Measurements from ENCODE around the gene HS6ST3.

The HS6ST3 gene

DNA sequence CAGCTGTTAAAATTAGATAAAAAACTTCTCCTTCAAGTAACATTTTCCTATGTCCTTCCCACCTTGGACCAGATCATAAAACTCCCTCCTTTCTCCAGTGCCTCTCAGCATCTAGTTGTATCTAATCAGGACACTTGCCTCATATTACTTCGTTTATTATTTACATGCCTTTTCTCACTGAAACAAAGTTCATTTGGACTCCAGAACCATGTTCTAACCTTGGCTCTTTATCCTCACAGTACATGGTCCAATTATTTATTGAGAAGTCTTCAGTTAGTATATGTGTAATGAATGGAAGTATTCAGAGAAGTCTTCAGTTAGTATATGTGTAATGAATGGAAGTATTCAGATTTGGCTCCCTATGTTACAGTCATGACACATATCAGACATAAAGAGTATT, 561.7 kb downstream of the HS6ST3 start:
- DNase-seq (ENCODE audit: low read depth in 3 of 3), result no peak

- no peak for DNase-seq (ENCODE audit: low read depth in 3 of 3)
These were observed 562.6 kb downstream of the HS6ST3 start for GRCh38 chr13:96652506-96652905.

DNA sequence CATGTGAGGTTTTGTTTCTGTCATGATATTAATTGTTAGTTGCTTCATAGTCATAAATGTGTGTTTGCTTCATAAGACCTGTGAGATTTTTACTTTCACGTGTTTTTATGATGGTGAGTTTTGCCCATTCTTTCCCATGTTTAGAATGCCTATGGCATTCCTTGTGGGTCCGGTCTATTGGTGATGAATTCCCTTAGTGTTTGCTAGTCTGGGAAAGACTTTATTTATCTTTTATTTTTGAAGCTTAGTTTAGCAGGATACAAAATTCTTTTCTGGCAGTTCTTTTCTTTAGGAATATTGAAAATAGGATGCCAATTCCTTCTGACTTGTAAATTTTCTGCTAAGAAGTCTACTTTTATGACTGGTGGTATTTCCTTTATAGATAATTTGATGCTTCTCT, 571.7 kb downstream of the HS6ST3 start:
- no peak for DNase-seq (ENCODE audit: low read depth in 3 of 3)

- no peak for DNase-seq (ENCODE audit: low read depth in 3 of 3)
These were observed 572.1 kb downstream of the HS6ST3 start for GRCh38 chr13:96662036-96662435.

DNA sequence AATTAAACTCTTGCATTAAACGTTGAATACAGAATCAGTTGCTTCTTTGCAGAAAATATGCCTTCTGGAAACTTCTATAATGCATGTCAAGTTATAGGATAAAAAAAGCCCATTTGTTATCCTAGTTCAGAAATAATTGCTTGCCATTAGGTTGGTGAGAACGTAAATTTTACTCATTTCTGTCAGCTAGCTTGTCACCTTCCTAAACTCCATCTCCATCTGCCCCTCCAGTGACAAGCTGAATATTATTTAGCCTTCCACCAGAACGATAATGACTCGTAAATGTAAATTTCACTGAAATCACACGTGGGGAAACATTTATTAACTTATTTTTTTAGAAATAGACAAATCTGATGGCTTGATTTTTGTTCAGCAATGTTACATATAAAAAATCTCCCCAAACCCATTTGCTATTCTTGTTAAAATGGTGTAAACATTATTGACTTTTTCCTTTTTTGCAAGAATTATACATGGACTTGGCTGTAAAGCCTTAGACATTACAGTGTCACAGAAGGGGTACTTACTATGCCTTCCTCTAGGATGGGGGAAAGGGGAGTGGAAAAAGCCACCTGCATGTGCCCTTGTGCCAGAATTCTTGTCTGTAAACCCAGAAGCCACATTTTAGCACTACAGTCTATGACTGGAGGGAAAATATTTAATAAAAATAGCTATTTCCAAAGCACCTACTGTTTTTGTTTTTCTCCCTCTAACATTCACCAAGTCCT, 577.5 kb downstream of the HS6ST3 start:
- no peak for DNase-seq (ENCODE audit: low read depth in 3 of 3)

DNA sequence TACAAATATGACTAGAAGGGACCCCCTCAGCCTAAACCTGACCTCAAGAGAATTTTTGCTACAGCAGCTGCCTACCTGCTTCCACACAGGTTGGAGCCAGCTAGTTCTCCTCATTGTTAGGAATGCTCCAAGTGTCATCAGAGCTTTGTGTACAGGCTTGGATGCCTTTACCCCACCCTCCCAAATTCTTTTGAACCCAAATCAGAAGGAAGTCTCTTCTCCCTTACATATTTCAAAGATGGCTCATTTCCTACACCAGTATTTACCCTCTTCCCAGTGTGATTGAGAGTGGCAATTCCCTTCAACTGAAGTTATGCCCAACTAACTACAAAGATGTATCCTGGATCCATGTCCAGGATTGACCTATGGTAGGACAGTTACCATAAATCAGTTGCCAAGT, 581.2 kb downstream of the HS6ST3 start:
- DNase-seq (ENCODE audit: low read depth in 3 of 3), result no peak

DNA sequence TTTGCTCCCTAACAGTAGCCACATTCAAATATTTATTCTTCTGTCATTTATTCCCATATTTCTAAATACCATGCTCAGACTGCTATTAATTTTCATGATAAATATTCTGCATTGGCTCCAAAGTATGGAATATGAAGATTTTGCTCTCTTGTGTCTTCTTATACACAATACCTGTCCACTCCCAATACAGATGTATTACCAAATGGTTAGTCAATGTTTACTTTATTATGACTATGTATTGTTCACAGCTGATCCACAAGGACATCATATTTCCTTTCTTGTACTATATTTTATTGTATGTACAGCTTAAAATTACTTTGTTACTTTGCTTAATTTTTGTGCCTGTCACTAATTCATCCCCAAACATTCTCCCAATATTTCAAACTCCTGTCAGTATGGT, 582.1 kb downstream of the HS6ST3 start:
- DNase-seq (ENCODE audit: low read depth in 3 of 3), result no peak

- no peak for DNase-seq (ENCODE audit: low read depth in 3 of 3)
These were observed 583.9 kb downstream of the HS6ST3 start for GRCh38 chr13:96673825-96674224.

GRCh38 chr13:96677029-96677428, 587.1 kb downstream of the HS6ST3 start:
- no peak for DNase-seq (ENCODE audit: low read depth in 3 of 3)

DNA sequence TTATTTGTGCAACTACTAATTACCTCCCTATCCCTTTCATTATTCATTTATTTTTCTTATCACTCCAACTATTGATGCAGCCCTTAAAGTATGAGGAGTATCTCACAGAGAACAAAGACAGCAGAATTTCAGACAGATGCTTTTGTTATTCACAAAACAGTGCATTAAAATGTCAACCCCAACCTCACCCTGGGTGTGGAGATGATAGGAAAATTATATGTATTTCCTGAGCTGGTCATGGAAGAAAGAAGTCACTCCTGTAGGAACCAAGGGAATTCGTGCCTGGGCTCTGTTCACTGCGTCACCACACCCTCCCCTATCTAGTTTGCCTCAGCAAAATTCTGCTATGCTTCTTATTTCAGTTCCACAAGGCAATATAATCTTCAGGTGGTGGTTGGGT, 588.9 kb downstream of the HS6ST3 start:
- DNase-seq (ENCODE audit: low read depth in 3 of 3), result no peak

DNA sequence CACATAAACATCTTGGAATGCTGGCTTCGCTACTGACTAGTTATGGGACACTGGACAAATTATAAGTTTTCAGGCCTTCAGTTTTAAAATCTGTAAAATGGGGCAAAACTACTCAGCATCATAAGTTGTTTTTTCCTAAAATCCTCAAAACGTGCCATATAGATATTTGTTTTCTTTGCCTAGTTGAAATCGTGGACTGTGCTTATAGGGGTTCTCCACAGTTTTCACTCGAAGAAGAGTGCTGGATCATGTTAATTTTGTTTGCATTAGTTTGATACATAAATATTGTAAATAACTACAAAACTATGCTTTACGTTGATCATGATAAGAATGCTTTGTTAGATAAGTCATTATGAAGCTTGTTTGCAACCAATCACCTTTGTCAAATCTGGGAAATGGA, 591.0 kb downstream of the HS6ST3 start:
- DNase-seq (ENCODE audit: low read depth in 3 of 3), result no peak

DNA sequence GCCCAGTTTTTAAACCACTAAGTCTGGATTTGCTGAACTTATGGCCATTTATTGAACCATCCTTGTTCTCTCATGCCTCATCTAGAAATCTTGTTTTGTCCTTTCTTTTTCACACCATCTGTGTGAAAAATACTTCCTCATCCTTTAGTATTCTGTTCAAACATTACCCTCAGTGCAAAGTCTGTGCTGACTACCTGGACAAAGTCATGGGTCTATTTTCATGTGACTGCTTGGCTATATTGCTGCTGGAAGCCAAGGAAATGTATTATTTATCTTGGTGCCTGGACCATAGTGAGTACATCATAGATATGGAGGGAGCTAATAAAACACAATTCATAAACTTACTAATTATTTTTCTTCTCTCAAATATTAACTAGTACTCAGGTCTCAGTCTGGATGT, 591.9 kb downstream of the HS6ST3 start:
- DNase-seq (ENCODE audit: low read depth in 3 of 3), result no peak

DNA sequence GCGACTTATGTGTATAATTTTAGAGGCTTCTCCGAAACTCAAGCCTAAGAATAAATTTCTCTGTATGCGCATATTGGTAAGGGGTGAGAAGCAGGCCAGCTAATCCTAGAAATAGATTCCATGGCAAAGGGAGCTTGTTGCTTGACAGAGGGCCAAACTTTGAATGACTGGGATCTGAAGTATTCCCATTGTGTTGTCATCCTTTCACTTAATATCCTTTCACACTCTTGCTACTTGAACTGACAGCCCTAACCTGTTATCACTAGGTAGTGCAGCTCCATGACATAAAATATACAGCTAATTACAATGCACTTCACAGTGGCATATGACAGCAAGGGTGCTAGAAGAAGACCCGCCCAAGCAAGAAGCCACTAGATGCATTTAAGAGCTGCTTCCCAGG, 594.6 kb downstream of the HS6ST3 start:
- DNase-seq (ENCODE audit: low read depth in 3 of 3), result no peak

DNA sequence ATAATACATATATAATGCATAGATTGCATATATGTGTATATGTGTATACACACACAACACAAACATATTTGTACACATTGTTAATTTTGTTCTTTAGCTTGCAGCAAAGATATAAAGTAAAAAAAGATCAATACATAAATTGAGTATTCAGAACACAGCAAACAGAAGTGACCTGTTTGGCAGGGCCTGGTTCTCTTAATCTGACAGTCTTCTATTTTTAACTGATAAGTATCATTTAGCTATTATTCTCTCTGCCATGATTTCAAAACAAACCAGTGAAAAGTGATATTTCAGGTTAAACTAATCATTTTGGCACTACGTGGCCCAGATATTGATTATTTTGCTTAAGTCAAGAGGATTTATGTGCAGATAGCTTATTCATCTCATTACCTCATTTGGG, 595.0 kb downstream of the HS6ST3 start:
- DNase-seq (ENCODE audit: low read depth in 3 of 3), result no peak

DNA sequence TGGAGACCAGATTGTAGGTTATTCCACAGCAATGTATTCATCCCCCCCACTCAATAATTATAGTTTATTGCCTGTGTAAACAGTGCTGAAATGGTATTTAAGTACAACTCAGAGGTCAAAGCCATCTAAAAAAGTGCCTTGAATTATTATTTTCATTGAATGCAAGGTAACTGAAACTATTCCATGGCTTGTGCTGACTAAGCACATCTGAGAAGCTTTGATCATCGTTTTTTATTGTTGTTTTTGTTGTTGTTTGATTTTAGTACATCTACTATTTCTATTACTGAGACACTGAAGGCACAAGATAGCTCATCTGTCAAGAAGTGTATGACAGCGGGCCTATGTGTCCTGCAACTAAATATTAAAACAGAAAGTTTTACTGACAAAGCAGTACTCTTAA, 596.4 kb downstream of the HS6ST3 start:
- no peak for DNase-seq (ENCODE audit: low read depth in 3 of 3)

- DNase-seq (ENCODE audit: low read depth in 3 of 3), result no peak
These were observed 597.3 kb downstream of the HS6ST3 start for GRCh38 chr13:96687191-96687590.

DNA sequence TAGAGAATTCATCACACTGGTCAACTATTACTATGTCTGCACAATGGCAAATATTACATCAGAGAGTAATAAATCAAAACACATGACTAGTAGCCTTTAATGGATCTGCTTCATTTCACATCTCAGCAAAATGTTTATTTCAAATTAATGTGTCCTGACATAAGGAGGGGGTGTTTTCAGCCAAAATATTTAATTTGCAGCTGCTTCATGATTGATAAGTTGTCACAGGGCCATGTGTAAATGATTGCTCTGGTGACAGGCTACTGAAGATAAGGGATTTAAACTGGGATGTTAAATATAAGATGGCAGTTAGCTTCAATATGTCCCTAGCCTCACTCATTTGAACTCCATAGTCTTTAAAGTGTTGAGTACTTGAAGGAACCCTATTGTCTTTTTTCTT, 601.1 kb downstream of the HS6ST3 start:
- no peak for DNase-seq (ENCODE audit: low read depth in 3 of 3)

GRCh38 chr13:96696389-96696900, 606.5 kb downstream of the HS6ST3 start:
- DNase-seq (ENCODE audit: low read depth in 3 of 3), result no peak

DNA sequence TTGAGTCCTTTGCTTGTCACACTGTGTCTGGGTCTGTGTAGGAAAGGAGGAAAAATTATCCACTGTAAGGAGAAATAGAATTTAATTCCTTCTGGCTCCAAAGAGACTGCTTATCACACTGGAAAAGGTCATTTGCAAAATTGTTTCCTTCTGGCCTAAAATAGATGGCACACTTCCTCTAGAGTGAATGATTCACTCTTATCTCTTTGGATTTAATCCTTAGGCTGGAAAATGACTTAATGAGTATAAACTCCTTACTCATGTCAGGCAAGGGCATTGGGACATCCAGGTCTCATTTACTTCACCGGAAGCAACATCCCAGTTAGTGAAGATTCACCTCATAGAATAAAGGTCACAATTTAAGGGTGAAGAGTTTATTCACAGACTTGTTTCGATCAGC, 610.8 kb downstream of the HS6ST3 start:
- DNase-seq (ENCODE audit: low read depth in 3 of 3), result no peak

- no peak for DNase-seq (ENCODE audit: low read depth in 3 of 3)
These were observed 617.2 kb downstream of the HS6ST3 start for GRCh38 chr13:96707146-96707545.

GRCh38 chr13:96710166-96710862, 620.4 kb downstream of the HS6ST3 start:
- DNase-seq (ENCODE audit: low read depth in 3 of 3), result no peak

DNA sequence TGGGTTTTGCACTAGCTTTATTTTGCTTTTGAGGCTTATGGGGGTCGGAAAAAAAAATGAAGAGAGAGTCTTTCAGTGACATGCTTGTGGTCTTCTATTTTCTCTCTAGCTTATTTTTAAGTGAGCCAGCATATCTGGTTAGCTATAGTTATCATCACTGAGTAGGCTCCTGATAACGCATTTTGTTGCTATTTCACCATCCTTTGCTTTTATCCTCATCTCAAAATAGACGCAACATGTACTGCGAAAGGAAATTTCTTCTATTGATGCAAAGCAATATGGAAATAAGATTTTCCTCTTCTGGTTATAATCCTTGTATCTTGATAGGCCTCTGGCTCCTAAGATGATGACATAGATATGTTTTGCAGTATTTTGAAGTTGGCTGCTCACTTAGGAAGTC, 630.5 kb downstream of the HS6ST3 start:
- DNase-seq (ENCODE audit: low read depth in 3 of 3), result no peak

DNA sequence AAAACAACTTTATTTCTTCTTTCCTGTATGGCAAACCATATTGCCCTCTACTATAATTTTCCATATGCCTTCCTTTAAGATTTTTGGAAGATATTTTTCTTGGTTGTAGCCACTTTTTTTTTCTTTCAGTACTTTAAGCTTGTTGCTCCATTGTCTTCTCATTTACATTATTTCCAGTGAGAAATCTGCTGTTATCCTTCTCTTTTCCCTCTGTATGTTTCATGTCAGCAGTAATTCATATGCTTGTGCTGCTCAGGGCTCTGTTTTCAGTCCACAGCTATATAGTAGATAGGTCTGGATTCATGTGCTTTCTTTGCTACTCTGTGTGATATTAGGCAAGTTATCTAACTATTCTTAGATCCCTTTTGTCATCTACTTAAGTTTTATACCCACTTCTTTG, 636.7 kb downstream of the HS6ST3 start:
- no peak for DNase-seq (ENCODE audit: low read depth in 3 of 3)

All from stimulated activated CD4-positive, alpha-beta T cell treated with anti-CD3 and anti-CD28 coated beads, TNF-alpha, amount 100 ng/mL, for 4 hours (primary cell).